Measurements from ENCODE around the gene KRT35. TPM values are rescaled to one million over a fixed set of nuclear protein-coding genes. Genes with fewer than 3 reads are reported as not detected.

The KRT35 gene
- total and polyA plus RNA-seq, 2 of the 13 experiments (the other 11 are each of a cell fraction or from before 2014, with no cell fraction given): not detected

DNA sequence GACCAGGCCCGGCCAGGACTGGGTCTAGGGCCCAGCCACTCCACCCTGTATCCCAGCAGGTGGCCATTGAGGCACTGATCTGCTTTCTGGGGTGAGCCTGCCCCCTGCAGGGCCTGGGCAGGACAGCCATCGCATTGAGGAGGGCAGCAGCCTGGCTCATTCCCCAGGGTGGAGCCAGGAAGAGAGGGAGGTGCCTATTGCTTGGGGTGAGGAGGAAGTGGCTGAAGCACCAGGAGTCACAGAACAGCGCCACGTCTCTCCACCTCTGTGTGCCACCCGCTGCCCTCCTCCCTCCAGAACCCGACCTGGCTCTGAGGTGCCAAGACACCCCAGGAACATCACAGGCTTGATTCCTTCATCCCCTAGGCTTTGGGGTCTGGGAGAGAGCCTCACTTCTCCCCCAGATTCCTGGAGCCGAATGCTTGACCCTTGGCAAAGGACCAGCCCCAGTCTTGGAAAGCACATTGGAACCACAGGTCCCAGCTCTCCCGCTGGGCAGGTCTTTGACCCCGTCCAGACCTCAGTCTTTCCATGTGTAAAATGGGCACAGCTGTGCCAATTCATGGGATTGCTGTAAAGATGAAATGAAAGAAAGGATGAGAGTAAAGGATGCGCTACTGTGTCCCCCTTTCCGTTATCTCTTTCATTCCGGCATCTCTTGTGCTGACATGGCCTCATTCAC, 16.0 kb upstream of the KRT35 start (continued):
- TF ChIP-seq, protein P1, sequence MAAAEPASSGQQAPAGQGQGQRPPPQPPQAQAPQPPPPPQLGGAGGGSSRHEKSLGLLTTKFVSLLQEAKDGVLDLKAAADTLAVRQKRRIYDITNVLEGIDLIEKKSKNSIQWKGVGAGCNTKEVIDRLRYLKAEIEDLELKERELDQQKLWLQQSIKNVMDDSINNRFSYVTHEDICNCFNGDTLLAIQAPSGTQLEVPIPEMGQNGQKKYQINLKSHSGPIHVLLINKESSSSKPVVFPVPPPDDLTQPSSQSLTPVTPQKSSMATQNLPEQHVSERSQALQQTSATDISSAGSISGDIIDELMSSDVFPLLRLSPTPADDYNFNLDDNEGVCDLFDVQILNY (CRISPR knock-in tag; conservative IDR thresholded peaks at IDR 0.05): no peak
- TF ChIP-seq ZNF724P (CRISPR knock-in tag; IDR thresholded peaks at IDR 0.05; ENCODE audit: borderline replicate concordance): no peak
- TF ChIP-seq ZNF614 (CRISPR knock-in tag; IDR thresholded peaks at IDR 0.05; ENCODE audit: borderline replicate concordance): no peak
- TF ChIP-seq NAIF1 (CRISPR knock-in tag; IDR thresholded peaks at IDR 0.05; ENCODE audit: borderline replicate concordance): no peak
- no peak for TF ChIP-seq NCOA2 (CRISPR knock-in tag; IDR thresholded peaks at IDR 0.05)
- TF ChIP-seq ZNF430 (CRISPR knock-in tag; IDR thresholded peaks at IDR 0.05): no peak
- no peak for TF ChIP-seq CCDC6 (CRISPR knock-in tag; IDR thresholded peaks at IDR 0.05)
- TF ChIP-seq, protein P2, sequence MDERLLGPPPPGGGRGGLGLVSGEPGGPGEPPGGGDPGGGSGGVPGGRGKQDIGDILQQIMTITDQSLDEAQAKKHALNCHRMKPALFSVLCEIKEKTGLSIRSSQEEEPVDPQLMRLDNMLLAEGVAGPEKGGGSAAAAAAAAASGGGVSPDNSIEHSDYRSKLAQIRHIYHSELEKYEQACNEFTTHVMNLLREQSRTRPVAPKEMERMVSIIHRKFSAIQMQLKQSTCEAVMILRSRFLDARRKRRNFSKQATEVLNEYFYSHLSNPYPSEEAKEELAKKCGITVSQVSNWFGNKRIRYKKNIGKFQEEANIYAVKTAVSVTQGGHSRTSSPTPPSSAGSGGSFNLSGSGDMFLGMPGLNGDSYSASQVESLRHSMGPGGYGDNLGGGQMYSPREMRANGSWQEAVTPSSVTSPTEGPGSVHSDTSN (CRISPR knock-in tag; IDR thresholded peaks at IDR 0.05): no peak
- TF ChIP-seq, protein P3, sequence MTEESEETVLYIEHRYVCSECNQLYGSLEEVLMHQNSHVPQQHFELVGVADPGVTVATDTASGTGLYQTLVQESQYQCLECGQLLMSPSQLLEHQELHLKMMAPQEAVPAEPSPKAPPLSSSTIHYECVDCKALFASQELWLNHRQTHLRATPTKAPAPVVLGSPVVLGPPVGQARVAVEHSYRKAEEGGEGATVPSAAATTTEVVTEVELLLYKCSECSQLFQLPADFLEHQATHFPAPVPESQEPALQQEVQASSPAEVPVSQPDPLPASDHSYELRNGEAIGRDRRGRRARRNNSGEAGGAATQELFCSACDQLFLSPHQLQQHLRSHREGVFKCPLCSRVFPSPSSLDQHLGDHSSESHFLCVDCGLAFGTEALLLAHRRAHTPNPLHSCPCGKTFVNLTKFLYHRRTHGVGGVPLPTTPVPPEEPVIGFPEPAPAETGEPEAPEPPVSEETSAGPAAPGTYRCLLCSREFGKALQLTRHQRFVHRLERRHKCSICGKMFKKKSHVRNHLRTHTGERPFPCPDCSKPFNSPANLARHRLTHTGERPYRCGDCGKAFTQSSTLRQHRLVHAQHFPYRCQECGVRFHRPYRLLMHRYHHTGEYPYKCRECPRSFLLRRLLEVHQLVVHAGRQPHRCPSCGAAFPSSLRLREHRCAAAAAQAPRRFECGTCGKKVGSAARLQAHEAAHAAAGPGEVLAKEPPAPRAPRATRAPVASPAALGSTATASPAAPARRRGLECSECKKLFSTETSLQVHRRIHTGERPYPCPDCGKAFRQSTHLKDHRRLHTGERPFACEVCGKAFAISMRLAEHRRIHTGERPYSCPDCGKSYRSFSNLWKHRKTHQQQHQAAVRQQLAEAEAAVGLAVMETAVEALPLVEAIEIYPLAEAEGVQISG (CRISPR knock-in tag; IDR thresholded peaks at IDR 0.05): no peak
- TF ChIP-seq RBAK (CRISPR knock-in tag; IDR thresholded peaks at IDR 0.05): no peak
- TF ChIP-seq, protein P4, sequence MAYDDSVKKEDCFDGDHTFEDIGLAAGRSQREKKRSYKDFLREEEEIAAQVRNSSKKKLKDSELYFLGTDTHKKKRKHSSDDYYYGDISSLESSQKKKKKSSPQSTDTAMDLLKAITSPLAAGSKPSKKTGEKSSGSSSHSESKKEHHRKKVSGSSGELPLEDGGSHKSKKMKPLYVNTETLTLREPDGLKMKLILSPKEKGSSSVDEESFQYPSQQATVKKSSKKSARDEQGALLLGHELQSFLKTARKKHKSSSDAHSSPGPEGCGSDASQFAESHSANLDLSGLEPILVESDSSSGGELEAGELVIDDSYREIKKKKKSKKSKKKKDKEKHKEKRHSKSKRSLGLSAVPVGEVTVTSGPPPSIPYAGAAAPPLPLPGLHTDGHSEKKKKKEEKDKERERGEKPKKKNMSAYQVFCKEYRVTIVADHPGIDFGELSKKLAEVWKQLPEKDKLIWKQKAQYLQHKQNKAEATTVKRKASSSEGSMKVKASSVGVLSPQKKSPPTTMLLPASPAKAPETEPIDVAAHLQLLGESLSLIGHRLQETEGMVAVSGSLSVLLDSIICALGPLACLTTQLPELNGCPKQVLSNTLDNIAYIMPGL (CRISPR knock-in tag; IDR thresholded peaks at IDR 0.05; ENCODE audit: borderline replicate concordance in 1 of 2, low read depth in 1 of 2): peak in 1 of 2 experiments; percentile 50; a peak in 1 of 4 replicates
- TF ChIP-seq YY1 (IDR thresholded peaks at IDR 0.05; ENCODE audit: insufficient read depth, insufficient replicate concordance, low read depth, low read length): no peak
- TF ChIP-seq, protein P5, sequence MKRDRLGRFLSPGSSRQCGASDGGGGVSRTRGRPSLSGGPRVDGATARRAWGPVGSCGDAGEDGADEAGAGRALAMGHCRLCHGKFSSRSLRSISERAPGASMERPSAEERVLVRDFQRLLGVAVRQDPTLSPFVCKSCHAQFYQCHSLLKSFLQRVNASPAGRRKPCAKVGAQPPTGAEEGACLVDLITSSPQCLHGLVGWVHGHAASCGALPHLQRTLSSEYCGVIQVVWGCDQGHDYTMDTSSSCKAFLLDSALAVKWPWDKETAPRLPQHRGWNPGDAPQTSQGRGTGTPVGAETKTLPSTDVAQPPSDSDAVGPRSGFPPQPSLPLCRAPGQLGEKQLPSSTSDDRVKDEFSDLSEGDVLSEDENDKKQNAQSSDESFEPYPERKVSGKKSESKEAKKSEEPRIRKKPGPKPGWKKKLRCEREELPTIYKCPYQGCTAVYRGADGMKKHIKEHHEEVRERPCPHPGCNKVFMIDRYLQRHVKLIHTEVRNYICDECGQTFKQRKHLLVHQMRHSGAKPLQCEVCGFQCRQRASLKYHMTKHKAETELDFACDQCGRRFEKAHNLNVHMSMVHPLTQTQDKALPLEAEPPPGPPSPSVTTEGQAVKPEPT (CRISPR knock-in tag; IDR thresholded peaks at IDR 0.05; ENCODE audit: low read depth): no peak
- TF ChIP-seq AGO2 (optimal IDR thresholded peaks at IDR 0.05; ENCODE audit: low read depth, low read length): no peak
- TF ChIP-seq FOSL1 (CRISPR knock-in tag; IDR thresholded peaks at IDR 0.05; ENCODE audit: borderline replicate concordance): no peak
- TF ChIP-seq SATB2 (CRISPR knock-in tag; IDR thresholded peaks at IDR 0.05): no peak
- no peak for TF ChIP-seq HNF4G (IDR thresholded peaks at IDR 0.05; ENCODE audit: borderline replicate concordance, low read depth, low read length)
- TF ChIP-seq HNF4G (CRISPR knock-in tag; IDR thresholded peaks at IDR 0.05; ENCODE audit: borderline replicate concordance, low read depth): no peak
- TF ChIP-seq ZBTB42 (CRISPR knock-in tag; IDR thresholded peaks at IDR 0.05): no peak
- TF ChIP-seq ZNF530 (CRISPR knock-in tag; IDR thresholded peaks at IDR 0.05; ENCODE audit: low read depth): no peak
